ENCODE data around the gene CRMP1.

The CRMP1 gene

GRCh38 chr4:5790546-5790857 is 102.4 kb downstream of the CRMP1 start:
- no peak for DNase-seq

DNA sequence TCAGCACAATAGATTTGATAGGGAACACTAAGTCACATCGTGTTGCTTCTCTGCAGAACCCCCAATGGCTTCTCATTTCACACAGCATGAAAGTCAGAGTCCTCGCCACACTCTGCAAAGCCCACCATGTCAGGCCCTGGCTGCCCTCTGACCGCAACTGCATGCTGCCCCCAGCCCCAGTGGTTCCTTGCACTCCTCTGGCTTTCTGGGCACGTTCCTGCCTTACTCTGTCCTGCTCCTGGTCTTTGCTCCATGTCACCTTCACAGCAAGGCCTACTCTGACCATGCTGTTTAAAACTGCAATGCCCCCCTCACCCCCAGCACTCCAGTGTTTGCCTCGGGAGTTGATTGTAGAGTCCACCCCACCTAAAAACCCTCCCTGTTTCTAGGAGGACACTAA is 103.7 kb downstream of the CRMP1 start:
- DNase-seq = no peak

- no peak for DNase-seq
Observed at GRCh38 chr4:5788144-5788543, 104.7 kb downstream of the CRMP1 start.

DNA sequence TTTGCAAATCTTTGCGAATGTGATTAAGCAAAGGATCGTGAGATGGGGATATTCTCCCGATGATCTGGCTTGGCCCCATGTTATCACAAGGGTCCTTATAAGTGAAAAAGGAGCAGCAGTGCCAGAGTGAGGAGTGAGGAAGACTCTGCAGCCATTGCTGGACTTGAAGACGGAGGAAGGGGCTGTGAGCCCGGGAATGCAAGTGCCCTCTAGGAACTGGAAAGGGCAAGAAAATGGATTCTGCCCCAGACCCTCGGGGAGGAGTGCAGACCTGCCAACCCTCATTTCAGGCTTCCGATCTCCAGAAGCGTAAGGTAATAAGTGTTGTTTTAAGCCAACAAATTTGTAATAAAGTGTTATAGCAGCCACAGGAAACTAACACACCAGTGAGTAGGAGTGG is 105.6 kb downstream of the CRMP1 start:
- no peak for DNase-seq

DNA sequence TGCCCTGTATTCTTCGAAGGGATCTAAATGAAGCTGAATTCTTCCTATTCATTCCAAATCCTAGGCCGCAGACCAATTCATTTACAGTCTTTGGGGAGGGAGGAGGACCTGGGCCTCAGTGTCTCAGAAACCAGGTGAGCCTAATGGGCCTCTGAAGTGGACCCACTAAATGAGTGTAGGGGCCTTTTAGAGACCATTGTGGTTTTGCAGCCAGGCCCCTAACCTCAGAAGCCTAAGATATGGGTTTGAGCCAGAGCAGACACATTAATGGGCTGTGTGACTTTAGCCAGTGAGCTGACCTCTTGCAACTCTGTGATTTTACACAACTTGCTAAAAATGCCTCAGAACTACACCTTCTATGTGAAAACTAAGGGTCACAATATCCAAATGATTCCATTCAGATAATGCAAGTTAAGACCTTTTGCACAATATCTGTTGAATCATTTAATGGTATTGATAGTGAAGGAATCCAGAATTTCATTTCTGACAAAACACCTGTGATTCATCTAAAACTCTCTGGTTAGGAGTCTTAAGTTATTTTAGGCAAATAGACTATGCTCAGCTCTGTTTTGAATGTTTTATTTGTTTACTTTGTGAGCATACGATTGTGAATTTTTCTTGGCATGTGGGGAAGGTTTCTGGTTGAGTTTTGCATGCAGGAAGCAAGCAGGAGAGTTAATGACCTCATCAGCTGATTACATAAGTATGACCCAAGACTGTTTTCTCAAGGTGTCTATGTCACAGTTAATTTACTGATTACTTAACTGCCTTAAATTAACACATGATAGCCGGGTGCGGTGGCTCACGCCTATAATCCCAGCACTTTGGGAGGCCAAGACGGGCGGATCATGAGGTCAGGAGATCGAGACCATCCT is 106.8 kb downstream of the CRMP1 start:
- DNase-seq = no peak

GRCh38 chr4:5784960-5785611 is 107.8 kb downstream of the CRMP1 start:
- DNase-seq = no peak

- no peak for DNase-seq
Observed at GRCh38 chr4:5784021-5784420, 108.9 kb downstream of the CRMP1 start.

DNA sequence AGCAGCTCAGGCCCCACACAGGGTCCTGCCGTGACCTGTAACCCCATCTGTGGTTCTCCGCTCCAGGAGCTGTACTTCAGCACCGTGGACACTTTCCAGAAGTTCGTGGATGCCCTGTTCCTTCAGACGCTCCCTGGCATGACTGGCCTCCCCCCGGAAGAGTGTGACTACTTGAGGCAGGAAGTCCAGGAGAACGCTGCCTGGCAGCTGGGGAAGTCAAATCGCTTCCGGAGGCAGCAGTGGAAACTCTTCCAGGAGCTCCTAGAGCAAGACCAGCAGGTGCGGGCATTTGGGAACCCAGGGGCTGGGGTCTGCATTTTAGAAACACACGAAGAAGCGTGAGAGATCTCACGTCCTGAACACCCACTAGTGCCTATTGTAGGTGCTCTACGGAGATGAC is 109.4 kb downstream of the CRMP1 start:
- no peak for DNase-seq

DNA sequence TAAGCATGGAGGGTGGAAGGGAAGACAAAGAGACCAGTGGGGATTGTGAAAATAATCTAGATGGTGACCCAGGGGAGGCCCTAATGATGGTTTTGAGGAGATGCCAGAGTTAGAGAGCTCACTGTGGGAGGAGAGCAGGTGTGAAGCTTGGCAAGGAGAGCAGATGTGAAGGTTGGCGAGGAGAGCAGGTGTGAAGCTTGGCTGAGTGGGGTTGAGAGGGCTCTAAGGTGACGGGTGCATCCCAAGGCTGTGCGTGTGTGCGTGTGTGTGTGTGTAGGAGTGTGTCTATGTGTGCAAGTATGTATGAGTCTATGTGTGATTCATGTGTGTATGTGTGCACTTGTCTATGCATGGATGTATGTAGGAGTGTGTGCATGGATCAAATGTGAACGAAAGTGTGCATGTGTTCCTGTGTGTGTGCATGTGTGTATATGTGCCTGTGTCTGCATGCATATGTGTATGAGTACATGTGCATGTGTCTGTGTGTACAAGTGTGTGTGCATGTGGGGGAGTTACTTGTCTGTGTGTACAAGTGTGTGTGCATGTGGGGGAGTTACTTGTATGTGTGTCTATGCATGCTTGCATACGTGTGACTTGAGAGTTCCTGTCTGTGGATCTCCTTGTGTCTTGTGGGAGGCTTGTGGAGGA is 109.9 kb downstream of the CRMP1 start:
- DNase-seq = no peak

DNA sequence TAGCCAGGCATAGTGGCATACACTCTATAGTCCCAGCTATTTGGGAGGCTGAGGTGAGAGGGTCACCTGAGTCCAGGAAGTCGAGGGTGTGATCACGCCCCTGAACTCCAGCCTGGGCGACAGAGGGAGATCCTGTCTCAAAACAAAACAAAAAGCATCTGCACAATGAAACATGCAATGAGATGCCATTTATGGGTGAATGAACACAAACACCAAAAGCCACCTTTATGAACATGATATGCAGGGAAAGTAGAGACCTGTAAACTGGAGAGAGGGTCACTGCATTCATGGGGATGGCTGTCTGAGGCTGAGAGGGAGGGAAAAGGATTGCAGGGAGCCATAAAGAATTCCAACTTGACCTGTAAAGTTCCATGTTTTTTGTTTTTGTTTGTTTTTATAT is 111.2 kb downstream of the CRMP1 start:
- DNase-seq = no peak

DNA sequence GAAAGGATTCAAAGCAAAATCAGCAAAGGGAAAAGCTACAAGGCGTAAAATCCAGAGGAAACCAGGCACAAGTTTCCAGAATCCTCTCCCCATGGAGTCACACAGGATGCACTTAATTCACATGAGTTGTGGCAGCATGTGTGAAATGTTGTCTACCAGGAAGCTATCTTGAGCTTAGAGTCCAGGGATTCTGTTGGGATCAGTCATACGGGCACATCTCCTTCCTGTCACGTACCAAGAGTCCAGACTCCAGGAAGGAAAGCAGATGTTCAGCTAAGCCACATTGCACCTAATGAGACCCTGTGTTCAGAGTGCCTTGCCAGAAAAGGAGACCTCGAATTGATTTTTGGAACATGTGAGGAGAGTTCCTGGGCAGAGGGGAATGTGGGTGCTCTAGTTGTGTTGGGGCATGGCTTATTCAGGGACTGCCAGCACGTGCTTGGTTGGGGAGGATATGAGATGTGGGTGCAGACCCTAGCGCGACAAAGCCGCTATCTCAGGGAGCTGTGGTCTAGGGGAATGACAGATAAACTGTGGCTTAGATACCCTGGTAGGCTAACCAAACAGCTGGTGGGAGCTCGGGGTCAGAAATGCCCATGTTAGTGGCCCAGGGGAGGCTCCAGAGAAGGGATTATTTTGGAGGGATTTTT is 111.9 kb downstream of the CRMP1 start:
- DNase-seq = no peak

GRCh38 chr4:5776510-5776909 is 116.4 kb downstream of the CRMP1 start:
- DNase-seq = no peak

DNA sequence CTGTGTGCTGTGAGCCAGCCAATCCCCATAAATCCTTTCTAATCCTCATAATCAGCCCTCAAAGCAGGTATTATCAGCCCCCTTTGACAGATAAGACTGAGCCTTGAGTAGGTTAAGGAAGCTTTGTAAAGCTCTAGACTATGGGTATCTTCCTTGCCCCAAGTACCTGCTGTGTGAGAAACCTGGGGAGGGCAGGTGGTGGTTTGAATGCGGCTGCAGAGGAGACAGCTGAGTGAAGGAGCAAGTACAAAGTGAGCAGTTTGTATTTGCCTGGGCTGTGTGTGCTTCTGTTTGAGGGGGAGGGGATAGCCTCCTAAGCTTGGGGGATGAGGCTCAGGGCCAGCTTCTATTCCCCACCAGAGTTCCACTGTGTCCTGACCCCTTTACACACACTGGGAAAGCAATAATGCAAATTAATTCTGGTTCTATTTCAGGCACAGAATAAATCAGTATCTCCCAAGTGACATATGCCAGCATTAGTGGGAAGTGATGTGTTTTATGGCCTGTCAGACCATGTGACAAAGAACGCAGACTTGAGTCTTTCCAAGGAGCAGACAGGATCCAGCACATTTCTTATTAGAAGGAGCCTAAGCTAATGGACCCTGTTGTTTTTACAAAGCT is 118.4 kb downstream of the CRMP1 start:
- DNase-seq = no peak

- DNase-seq = no peak
Observed at GRCh38 chr4:5773271-5773555, 119.7 kb downstream of the CRMP1 start.

DNA sequence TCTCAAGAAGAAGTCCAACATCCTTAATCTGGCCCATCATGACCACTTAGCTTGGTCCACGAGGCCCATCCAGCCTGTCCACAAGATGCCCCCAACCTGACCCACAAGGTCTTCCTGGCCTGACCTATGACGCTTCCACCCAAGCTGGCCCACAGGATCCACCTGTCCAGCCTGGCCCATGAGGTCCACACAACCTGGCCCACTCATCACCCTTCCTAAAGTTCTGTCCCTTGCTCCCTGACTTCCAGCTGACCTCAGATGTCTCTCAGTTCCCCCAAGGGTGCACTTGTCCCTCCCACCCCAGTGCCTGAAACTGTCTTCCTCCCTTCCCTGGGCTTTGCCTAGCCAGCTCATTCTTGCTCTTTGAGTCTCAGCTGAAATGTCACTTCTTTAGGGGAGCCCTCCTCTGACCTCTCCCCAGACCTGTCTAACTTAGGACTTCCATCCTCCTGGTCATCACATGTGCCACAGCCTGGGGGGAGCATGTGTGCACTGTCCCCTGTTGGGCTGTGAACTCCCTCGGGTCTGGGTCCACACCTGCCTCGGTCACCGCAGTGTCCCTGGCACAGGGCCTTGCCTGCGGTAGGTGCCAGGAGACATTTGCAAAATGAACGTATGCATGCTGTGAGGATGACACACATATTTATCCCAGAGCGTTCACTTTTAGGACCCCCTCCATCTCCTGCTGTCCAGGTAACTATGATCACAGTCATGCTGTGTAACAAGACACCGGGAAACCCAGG is 120.2 kb downstream of the CRMP1 start:
- DNase-seq = no peak

All from NCI-H1436 treated with DMSO at 0.1 percent for 48 hours (cell line).